Ovary (tissue), 9 donors: ENCODE data around the gene AP4S1. TPM values are rescaled to one million over a fixed set of nuclear protein-coding genes. Genes with fewer than 3 reads are reported as not detected.
"Not testable (repeated sequence)": the region's sequence is repeated elsewhere in the genome, so short reads cannot be mapped to it uniquely, and the experiment has no call there.

ENCODE experiments used
- DNase-seq, 5 donors: peaks; one replicate each; pipeline ENCODE4 v3.0.0-alpha.2; 2019 to 2020
- H3K27ac ChIP-seq, 2 donors: fragments of 200-600 bp; one replicate each; pipeline versions ENCODE4 v1.5.1 to v1.8.0; 2019 to 2022
- H3K27me3 ChIP-seq: fragments of 200-600 bp; one replicate; pipeline ENCODE4 v1.8.0; 2022
- H3K36me3 ChIP-seq: fragments of 200-600 bp; sonication (generic); one replicate; pipeline ENCODE4 v1.5.1; 2019
- H3K4me1 ChIP-seq: one replicate; pipeline ENCODE4 v1.8.1; 2013; ENCODE audit warnings: mild to moderate bottlenecking, moderate library complexity; ENCODE audit not compliant: insufficient read depth
- H3K4me3 ChIP-seq: fragments of 200-600 bp; sonication (generic); one replicate; pipeline ENCODE4 v1.5.1; 2017
- H3K9me3 ChIP-seq, 2 donors: fragments of 200-600 bp in 1 of 2; sonication (generic) in 1 of 2; one replicate each; pipeline versions ENCODE4 v1.5.1 to v1.8.1; 2013 to 2019; ENCODE audit warnings: mild to moderate bottlenecking in 1 of 2, moderate library complexity in 1 of 2
- EP300 ChIP-seq: sonication (generic); formaldehyde crosslinking; IDR thresholded peaks from one replicate; pipeline ENCODE4 v1.6.1; 2017; ENCODE audit warnings: antibody characterized with exemption
- POLR2A ChIP-seq: fragments of 450-650 bp; IDR thresholded peaks from one replicate; pipeline ENCODE4 v1.6.1; 2017; ENCODE audit warnings: antibody characterized with exemption, mild to moderate bottlenecking, moderate library complexity
- WGBS, 3 donors: extraction: QIAGEN DNeasy Blood & Tissue Kit in 1 of 3; methylation state at CpG; one replicate each; pipeline versions ENCODE4 v1.1.5 to v1.1.7; 2013 to 2017; 5-methylcytosine and 5-hydroxymethylcytosine counted together
- intact Hi-C, 4 donors: fragments of 100-400 bp; cut with DNase I; formaldehyde crosslinking; loops; one replicate each; pipeline versions ENCODE4 v1.11.0 to v1.15.1; 2022 to 2023
- polyA plus RNA-seq, 2 donors: library from polyadenylated mRNA; stranded (reverse); fragments of 200-250 nt in 1 of 2; fragments of 350-450 nt in 1 of 2; fragmentation: Illumina TruSeq in 1 of 2; extraction: RNeasy Lipid Tissue Mini Kit (QIAGEN cat#74804) in 1 of 2; gene quantifications; one replicate each; pipeline ENCODE4 v1.2.3, GENCODE V29; 2013 to 2014
- total RNA-seq, 7 donors: library from RNA; depleted of rRNA in 2 of 7; stranded (reverse); fragments of >200 nt in 2 of 7; fragmentation: NEBNext Ultra II Directional in 3 of 7; extraction: Animal tissue kit (Norgen Biotek cat#: 25700) in 3 of 7; gene quantifications; one replicate each; pipeline versions ENCODE4 v1.1.0 to v1.2.4, GENCODE V29; 2016 to 2023
- TF ChIP-seq, protein P1 (sequence below), 3 donors: fragments of 450-650 bp in 2 of 3; fragments of 200-600 bp in 1 of 3; IDR thresholded peaks; one replicate each; pipeline versions ENCODE4 v1.5.1 to v1.8.0; 2016 to 2022; ENCODE audit warnings: antibody characterized with exemption in 3 of 3, mild to moderate bottlenecking in 1 of 3
- donor health status: DM: no; HTN: no; CAD: no; lungs with moderate emphysema.
- donor health status: DM: no; HTN: no; CAD: no.
- donor health status: Bipolar disorder and iron deficiency.
- donor health status: DM: yes; HTN: yes; CAD: no.
- donor health status: DM: no; HTN: no; CAD: no.
- donor health status: DM: yes; HTN: yes; CAD: no.

The AP4S1 gene
- total and polyA plus RNA-seq, 9 donors, result 7.9 to 19.3 (median 12.8) TPM

DNA sequence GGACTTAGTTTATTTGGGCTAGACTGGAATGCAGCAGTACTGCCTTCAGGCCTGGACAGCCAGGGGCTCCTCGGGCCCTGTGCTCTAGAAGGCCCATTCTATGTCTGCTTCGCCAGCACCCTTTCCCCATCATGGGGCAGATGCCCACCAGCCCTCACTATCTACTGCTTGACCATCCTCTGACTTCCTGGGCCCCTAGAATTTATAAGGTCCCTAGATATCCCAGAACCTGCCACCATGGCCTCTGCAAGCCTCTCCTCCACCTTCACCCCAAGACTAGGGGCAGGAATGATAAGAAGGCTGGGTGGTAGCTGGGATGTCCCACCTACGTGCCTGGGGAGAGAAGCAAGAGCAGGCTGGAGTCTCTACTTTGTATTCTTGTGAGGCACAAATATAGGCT lies 59.6 kb downstream of the AP4S1 start:
- Histone ChIP-seq H3K4me3 (no peak overlapping the region), H3K36me3 (no peaks in the 10 kb centered on the region), H3K9me3 (no peaks in the 10 kb centered on the region), H3K4me1 (no peaks in the 10 kb centered on the region), H3K27me3 (no peaks in the 10 kb centered on the region), H3K27ac (no peak overlapping the region)
- no peak for DNase-seq
- 95 to 97% (median 96%) methylated on average over 3 of the region's 3 CpGs for WGBS, 3 donors
- intact Hi-C loops, result loop anchor here in 3 of 4 donors (10.0 kb wide), 1 partner anchor 100 kb away; no protein-coding TSS in a partner anchor
- no peak for TF ChIP-seq POLR2A
- TF ChIP-seq, protein P1, sequence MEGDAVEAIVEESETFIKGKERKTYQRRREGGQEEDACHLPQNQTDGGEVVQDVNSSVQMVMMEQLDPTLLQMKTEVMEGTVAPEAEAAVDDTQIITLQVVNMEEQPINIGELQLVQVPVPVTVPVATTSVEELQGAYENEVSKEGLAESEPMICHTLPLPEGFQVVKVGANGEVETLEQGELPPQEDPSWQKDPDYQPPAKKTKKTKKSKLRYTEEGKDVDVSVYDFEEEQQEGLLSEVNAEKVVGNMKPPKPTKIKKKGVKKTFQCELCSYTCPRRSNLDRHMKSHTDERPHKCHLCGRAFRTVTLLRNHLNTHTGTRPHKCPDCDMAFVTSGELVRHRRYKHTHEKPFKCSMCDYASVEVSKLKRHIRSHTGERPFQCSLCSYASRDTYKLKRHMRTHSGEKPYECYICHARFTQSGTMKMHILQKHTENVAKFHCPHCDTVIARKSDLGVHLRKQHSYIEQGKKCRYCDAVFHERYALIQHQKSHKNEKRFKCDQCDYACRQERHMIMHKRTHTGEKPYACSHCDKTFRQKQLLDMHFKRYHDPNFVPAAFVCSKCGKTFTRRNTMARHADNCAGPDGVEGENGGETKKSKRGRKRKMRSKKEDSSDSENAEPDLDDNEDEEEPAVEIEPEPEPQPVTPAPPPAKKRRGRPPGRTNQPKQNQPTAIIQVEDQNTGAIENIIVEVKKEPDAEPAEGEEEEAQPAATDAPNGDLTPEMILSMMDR (IDR thresholded peaks at IDR 0.05), result no peak
- no peak for TF ChIP-seq EP300

DNA sequence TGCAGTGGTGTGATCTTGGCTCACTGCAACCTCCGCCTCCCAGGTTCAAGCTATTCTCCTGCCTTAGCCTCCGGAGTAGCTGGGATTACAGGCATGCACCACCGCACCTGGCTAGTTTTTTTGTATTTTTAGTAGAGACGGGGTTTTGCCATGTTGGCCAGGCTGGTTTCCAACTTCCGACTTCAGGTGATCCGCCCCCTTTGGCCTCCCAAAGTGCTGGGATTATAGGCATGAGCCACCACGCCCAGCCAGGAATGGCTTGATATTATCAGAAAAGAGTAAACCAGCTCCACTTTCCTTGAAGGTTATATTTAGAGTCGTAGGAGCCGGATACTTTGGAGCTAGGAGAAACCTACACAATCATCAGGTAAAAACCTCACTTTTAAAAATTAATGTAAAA lies 61.0 kb downstream of the AP4S1 start:
- H3K27ac ChIP-seq, H3K4me1 ChIP-seq, H3K4me3 ChIP-seq, DNase-seq, H3K36me3 ChIP-seq, H3K27me3 ChIP-seq, H3K9me3 ChIP-seq: not testable (repeated sequence)
- intact Hi-C loops, result loop anchor here in 3 of 4 donors (10.0 kb wide), 1 partner anchor 102 kb away; no protein-coding TSS in a partner anchor
- 90 to 96% (median 95%) methylated on average over 9 of the region's 9 CpGs for WGBS, 3 donors

DNA sequence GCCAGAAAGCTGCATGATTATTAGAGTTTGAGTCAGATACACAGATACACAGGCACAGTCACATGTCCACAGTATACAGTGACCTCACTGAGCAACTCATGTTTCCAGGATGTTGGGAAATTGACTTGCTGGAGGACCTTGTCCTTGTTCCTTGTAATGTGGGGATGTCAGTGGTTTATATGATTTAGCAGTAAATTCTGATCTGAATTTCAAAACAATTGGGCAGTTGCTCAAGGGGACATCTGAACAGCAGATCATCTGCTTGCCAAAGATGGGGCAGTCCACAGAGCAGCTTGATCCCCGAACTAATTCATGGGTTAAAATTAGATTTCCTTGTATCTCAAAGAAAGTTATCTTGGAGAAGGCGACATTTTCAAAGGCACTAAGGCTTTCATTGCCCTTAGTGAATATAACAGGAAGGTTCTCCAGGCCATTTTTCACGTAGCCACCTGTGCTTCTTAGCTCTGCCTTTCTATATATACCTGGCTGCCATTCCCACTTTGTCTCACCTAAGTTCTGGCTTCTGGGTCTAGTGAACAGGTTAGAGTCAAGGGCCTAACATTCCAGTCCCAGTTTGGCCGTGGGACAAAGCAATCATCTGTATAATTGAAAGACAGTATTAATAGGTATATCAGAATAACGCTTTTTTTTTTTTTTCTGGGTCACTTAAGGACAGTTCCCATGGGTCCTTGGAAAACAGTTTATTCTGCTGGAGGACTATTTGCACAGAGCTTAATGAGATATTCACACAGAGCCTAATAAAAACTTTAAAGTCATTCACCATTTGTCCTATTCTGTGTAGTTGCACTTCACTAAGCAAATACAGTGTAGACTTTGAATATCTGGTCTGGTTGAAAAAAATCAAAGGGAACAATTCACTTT lies 65.7 kb downstream of the AP4S1 start:
- peak; percentile 29 for TF ChIP-seq EP300
- TF ChIP-seq POLR2A, result no peak
- TF ChIP-seq, protein P1 (IDR thresholded peaks at IDR 0.05), result no peak
- Histone ChIP-seq H3K4me1 (peaks cover 3% of the 10 kb centered on the region), H3K27ac (no peak overlapping the region), H3K36me3 (no peaks in the 10 kb centered on the region), H3K9me3 (no peaks in the 10 kb centered on the region), H3K4me3 (no peak overlapping the region), H3K27me3 (no peaks in the 10 kb centered on the region)
- intact Hi-C loops, result no loop called here
- WGBS, 3 donors, result 75 to 83% (median 77%) methylated on average over 5 of the region's 5 CpGs
- DNase-seq, result peak in 1 of 5 donors; percentile 29

DNA sequence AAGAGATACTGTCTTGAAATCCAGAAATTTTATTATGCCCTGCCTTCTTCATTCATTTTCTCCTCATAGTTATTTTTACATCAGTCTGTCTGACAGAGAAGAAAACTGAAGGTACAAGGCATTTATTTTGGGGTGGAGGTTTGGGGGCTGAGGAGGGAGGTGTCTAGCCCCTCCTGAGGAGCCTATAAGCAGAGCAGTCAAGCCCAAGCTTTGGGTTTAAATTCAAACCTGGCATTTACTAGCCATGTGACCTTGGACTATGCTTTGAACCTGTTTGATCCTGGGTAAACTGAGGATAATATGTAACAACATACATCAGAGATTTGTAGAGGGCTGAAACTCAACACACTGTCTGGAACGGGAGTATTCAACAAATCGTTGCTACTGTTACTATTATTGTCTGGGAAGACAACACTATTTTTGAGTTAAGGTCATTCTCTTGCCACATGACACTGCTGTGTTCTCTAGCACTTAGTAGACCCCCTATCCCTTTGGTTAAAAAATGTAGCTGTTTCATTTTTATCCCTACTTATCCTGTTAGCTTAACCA lies 66.8 kb downstream of the AP4S1 start:
- no peaks in the 10 kb centered on the region for H3K9me3 ChIP-seq
- TF ChIP-seq, protein P1 (IDR thresholded peaks at IDR 0.05), result no peak
- no peak for TF ChIP-seq POLR2A
- TF ChIP-seq EP300, result no peak
- no peaks in the 10 kb centered on the region for H3K36me3 ChIP-seq
- H3K4me1 ChIP-seq, result peaks cover 3% of the 10 kb centered on the region
- intact Hi-C loops, result no loop called here
- 61 to 85% (median 61%) methylated on average over 2 of the region's 2 CpGs for WGBS, 3 donors
- no peak overlapping the region for H3K27ac ChIP-seq
- H3K4me3 ChIP-seq, result no peak overlapping the region
- H3K27me3 ChIP-seq, result no peaks in the 10 kb centered on the region
- no peak for DNase-seq

DNA sequence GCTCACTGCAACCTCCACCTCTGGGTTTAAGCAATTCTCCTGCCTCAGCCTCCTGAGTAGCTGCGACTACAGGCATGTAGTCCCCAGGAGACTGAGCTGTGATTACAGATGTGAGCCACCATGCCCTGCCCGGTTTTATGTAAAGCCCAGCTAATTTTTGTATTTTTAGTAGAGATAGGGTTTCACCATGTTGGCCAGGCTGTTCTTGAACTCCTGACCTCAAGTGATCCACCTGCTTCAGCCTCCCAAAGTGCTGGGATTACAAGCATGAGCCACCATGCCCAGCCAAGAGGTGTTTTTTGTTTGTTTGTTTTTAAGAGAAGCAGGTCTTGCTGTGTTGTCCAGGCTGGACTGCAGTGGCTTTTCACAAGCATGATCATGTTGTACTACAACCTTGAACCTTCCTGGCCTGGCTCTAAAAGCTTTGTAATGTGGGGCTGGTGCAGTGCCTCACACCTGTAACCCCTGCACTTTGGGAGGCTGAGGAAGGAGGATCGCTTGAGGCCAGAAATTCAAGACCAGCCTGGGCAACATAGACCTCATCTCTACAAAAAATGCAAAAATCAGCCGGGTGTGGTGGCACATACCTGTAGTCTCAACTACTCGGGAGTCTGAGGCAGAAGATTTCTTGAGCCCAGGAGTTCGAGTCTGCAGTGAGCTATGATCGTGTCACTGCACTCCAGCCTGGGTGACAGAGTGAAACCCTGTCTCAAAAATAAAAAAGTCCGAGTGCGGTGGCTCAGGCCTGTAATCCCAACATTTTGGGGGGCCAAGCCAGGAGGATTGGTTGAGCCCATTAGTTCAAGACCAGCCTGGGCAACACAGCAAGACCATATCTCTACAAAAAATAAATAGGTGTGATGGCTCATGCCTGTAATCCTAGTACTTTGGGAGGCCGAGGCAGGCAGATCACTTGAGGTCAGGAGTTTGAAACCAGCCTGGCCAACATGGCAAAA lies 68.7 kb downstream of the AP4S1 start:
- H3K9me3 ChIP-seq, H3K4me1 ChIP-seq, DNase-seq, H3K27me3 ChIP-seq, H3K4me3 ChIP-seq, H3K27ac ChIP-seq, H3K36me3 ChIP-seq, intact Hi-C loops: not testable (repeated sequence)
- 85 to 94% (median 91%) methylated on average over 10 of the region's 10 CpGs for WGBS, 3 donors

DNA sequence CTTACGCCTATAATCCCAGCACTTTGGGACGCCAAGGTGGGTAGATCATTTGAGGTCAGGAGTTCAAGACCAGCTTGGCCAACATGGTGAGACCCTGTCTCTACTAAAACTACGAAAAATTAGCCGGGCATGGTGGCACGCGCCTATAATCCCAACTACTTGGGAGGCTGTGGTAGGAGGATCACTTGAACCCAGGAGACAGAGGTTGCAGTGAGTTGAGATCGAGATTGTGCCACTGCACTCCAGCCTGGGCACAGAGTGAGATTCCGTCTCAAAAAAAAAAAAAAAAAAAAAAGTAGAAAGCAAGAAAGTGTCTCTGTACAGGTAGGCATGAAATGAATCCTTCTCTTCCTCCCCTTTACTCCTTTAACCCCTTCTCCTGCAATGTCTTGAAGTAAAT lies 70.4 kb downstream of the AP4S1 start:
- H3K4me1 ChIP-seq, H3K4me3 ChIP-seq, H3K9me3 ChIP-seq, intact Hi-C loops, H3K36me3 ChIP-seq, DNase-seq, H3K27me3 ChIP-seq, H3K27ac ChIP-seq: not testable (repeated sequence)
- 96% methylated on average over 8 of the region's 8 CpGs for WGBS, 3 donors
